Measurements from ENCODE around the gene DDX51.

DNA sequence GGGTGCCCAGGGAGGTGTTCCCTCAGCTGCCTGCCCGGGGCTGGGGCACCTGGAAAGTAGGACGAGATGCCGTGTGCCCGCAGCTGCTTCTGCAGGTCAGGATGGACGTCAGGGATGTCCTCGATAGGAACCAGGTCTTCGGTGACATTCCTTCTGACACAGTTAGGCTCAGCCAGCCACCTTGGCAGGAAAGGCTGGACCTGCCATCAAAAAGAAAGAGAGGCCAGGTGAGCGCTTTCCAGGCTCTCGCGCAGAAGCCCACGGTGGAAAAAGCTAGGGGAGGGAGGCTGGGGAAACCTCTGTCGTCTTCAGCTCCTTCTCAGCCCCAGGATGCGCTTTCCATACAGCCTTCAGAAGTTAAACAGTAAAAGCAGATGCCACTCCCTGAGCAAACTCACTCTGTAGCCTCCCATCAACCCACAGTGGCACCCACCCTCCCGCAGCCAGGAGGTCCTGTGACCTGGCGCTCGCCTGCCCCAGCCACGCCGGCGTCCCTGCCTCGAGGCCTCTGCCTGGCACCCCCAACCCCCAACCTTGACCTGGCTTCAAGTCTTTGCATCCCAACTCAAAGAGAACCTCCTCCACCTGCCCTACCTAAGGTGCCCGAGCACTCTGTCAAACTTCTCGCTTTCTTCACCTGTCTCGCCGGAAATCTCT, 1.3 kb downstream of the DDX51 start:
- TF ChIP-seq, protein P1, sequence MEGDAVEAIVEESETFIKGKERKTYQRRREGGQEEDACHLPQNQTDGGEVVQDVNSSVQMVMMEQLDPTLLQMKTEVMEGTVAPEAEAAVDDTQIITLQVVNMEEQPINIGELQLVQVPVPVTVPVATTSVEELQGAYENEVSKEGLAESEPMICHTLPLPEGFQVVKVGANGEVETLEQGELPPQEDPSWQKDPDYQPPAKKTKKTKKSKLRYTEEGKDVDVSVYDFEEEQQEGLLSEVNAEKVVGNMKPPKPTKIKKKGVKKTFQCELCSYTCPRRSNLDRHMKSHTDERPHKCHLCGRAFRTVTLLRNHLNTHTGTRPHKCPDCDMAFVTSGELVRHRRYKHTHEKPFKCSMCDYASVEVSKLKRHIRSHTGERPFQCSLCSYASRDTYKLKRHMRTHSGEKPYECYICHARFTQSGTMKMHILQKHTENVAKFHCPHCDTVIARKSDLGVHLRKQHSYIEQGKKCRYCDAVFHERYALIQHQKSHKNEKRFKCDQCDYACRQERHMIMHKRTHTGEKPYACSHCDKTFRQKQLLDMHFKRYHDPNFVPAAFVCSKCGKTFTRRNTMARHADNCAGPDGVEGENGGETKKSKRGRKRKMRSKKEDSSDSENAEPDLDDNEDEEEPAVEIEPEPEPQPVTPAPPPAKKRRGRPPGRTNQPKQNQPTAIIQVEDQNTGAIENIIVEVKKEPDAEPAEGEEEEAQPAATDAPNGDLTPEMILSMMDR (conservative IDR thresholded peaks at IDR 0.05), result no peak
- no peak for TF ChIP-seq ZFX (IDR thresholded peaks at IDR 0.05)
